T-cell (primary cell): ENCODE results near the gene HOXD12. TPM values are rescaled to one million over a fixed set of nuclear protein-coding genes. Genes with fewer than 3 reads are reported as not detected.
A peak's percentile ranks its signal among the peaks of the same experiment; 100 is the strongest.

ENCODE experiments used
- ATAC-seq, 4 experiments: fragments of 200-7000 bp in 3 of 4; fragments of 150-1000 bp in 1 of 4; cut with Tn5 transposase; replicated peaks in 1 of 4; 1 replicate in 3 of 4; 2 replicates in 1 of 4; pipeline ENCODE4 v1.10.0; 2021; ENCODE audit warnings: moderate library complexity in 3 of 4, mild to moderate bottlenecking in 2 of 4, moderate number of reproducible peaks in 1 of 4
- CTCF ChIA-PET, 2 donors: fragments of 300-600 bp; sonication (Branson Sonifier 250); formaldehyde crosslinking; loops; one replicate each; lab custom pipeline; 2022; ENCODE audit warnings: antibody characterized with exemption in 2 of 2; lab: Charles Lee
- POLR2A ChIA-PET, 2 donors: fragments of 300-600 bp; sonication (Branson Sonifier 250); formaldehyde crosslinking; loops; one replicate each; lab custom pipeline; 2022; ENCODE audit warnings: antibody characterized with exemption in 2 of 2; lab: Charles Lee
- DNase-seq, 35 experiments: peaks; one replicate each; pipeline versions ENCODE4 v3.0.0 to v3.0.0-alpha.2; 2013 to 2023
- H3K27ac ChIP-seq: one replicate; pipeline ENCODE4 v1.5.1; 2013; ENCODE audit warnings: low read length
- H3K27me3 ChIP-seq, 2 experiments: replicated peaks in 1 of 2; 1 replicate in 1 of 2; 2 replicates in 1 of 2; pipeline versions ENCODE4 v1.6.1 to v1.7.0; 2013; ENCODE audit warnings: low read length in 1 of 2, mixed read lengths in 1 of 2; ENCODE audit not compliant: control insufficient read depth in 2 of 2, insufficient read depth in 2 of 2; ENCODE audit errors: extremely low read depth in 1 of 2
- H3K36me3 ChIP-seq, 2 donors: 1 replicate in 1 of 2; 2 replicates in 1 of 2; pipeline versions ENCODE4 v1.6.1 to v1.7.0; 2013; ENCODE audit warnings: low read length in 1 of 2; ENCODE audit not compliant: control insufficient read depth in 2 of 2, insufficient read depth in 1 of 2; ENCODE audit errors: extremely low read depth in 1 of 2
- H3K4me1 ChIP-seq, 2 experiments: 1 replicate in 1 of 2; 2 replicates in 1 of 2; pipeline versions ENCODE4 v1.6.1 to v1.7.0; 2013; ENCODE audit warnings: low read length in 2 of 2, mixed read lengths in 1 of 2; ENCODE audit not compliant: insufficient read depth in 2 of 2, control insufficient read depth in 1 of 2; ENCODE audit errors: extremely low read depth in 1 of 2
- H3K4me3 ChIP-seq, 2 donors: 1 replicate in 1 of 2; 2 replicates in 1 of 2; pipeline versions ENCODE4 v1.5.1 to v1.7.0; 2013; ENCODE audit warnings: mild to moderate bottlenecking in 2 of 2, low read length in 1 of 2, moderate library complexity in 1 of 2; ENCODE audit not compliant: control insufficient read depth in 1 of 2; ENCODE audit errors: extremely low read depth in 1 of 2
- H3K9me3 ChIP-seq: 2 replicates; pipeline ENCODE4 v1.7.0; 2013
- H3K27ac Mint-ChIP-seq, 2 donors: one replicate each; pipeline ENCODE4 v1.8.0; 2020 to 2021; ENCODE audit warnings: mild to moderate bottlenecking in 2 of 2, mixed read lengths in 2 of 2
- H3K27me3 Mint-ChIP-seq, 2 donors: one replicate each; pipeline ENCODE4 v1.8.0; 2021 to 2022; ENCODE audit warnings: mixed read lengths in 2 of 2
- H3K36me3 Mint-ChIP-seq: one replicate; pipeline ENCODE4 v1.8.0; 2021; ENCODE audit warnings: mixed read lengths
- H3K4me1 Mint-ChIP-seq, 3 donors: one replicate each; pipeline ENCODE4 v1.8.0; 2020 to 2022; ENCODE audit warnings: mixed read lengths in 3 of 3, mild to moderate bottlenecking in 1 of 3
- H3K4me3 Mint-ChIP-seq, 3 donors: one replicate each; pipeline ENCODE4 v1.8.0; 2020 to 2022; ENCODE audit warnings: mild to moderate bottlenecking in 3 of 3, mixed read lengths in 3 of 3, moderate library complexity in 3 of 3
- H3K9me3 Mint-ChIP-seq, 3 donors: one replicate each; pipeline ENCODE4 v1.8.0; 2020 to 2022; ENCODE audit warnings: mixed read lengths in 3 of 3
- WGBS: methylation state at CpG from one replicate; pipeline ENCODE4 v1.1.5; 2013; ENCODE audit warnings: missing lambda C conversion rate; ENCODE audit not compliant: insufficient coverage; 5-methylcytosine and 5-hydroxymethylcytosine counted together
- total RNA-seq, 35 experiments: library from RNA in 6 of 35; stranded (reverse) in 6 of 35; fragments of 120-200 nt in 1 of 35; gene quantifications; one replicate each; pipeline versions ENCODE4 v1.2.1 to v1.2.4 and lab custom pipeline; 2013 to 2026

HOXD12 gene
- total RNA-seq, 5 donors from 2014 or later (not counting 1 experiment from before 2014, with no cell fraction given) = not detected

- peaks cover 10 to 74% of the 10 kb centered on the region in 2 experiments for H3K27me3 ChIP-seq
- Mint-ChIP-seq H3K4me1 (peaks cover 4 to 12% (median 7%) of the 10 kb centered on the region in 3 donors), H3K36me3 (no peaks in the 10 kb centered on the region), H3K4me3 (no peak overlapping the region), H3K27me3 (peaks cover 78 to 92% of the 10 kb centered on the region in 2 donors), H3K27ac (peak overlapping the region in 1 of 2 donors; percentile 50), H3K9me3 (no peaks in the 10 kb centered on the region)
- no peak overlapping the region for H3K27ac ChIP-seq
- ChIA-PET POLR2A (interaction anchor here in 1 of 2 donors (0.6 kb wide), 2 partner anchors 10 kb away, joined by 3 to 7 read pairs; no protein-coding TSS in a partner anchor), CTCF (interaction anchor here in 1 of 2 donors (0.6 to 0.7 kb wide), 2 partner anchors 24 to 987 kb away, joined by 3 read pairs; no protein-coding TSS in a partner anchor)
- DNase-seq (no peak), ATAC-seq (no peak)
- H3K4me1 ChIP-seq = peaks cover 0 to 7% of the 10 kb centered on the region in 2 experiments
- no peak overlapping the region for H3K4me3 ChIP-seq
- WGBS = 36% methylated on average over 11 of the region's 14 CpGs
- no peaks in the 10 kb centered on the region for H3K9me3 ChIP-seq
- H3K36me3 ChIP-seq = no peaks in the 10 kb centered on the region
Measured at GRCh38 chr2:176150584-176151441, 51.2 kb downstream of the HOXD12 start.

- H3K4me1 Mint-ChIP-seq = peaks cover 6 to 12% (median 7%) of the 10 kb centered on the region in 3 donors
- peak within 1 kb of the TSS in 1 of 3 donors; percentile 16 for H3K4me3 Mint-ChIP-seq
- H3K27me3 ChIP-seq = peaks cover 7 to 76% of the 10 kb centered on the region in 2 experiments
Measured at GRCh38 chr2:176151442-176152287, 52.1 kb downstream of the HOXD12 start, which contains the start of gene HOXD4. HOXD4 (plus strand) TSS chr2:176151550; CDS start chr2:176151634, 84 bp downstream.

More at GRCh38 chr2:176151442-176152287, 52.1 kb downstream of the HOXD12 start, which contains the start of gene HOXD4:
- ChIA-PET POLR2A (interaction anchor here in 1 of 2 donors (0.6 kb wide), 1 partner anchor 9 kb away, joined by 7 read pairs; no protein-coding TSS in a partner anchor), CTCF (interaction anchor here (0.6 to 1.2 kb wide), 3 partner anchors 18 to 986 kb away, joined by 3 read pairs; no protein-coding TSS in a partner anchor)
- peak within 1 kb of the TSS in 1 of 2 donors; percentile 2 for H3K4me3 ChIP-seq
- 8% methylated on average over 42 of the region's 55 CpGs for WGBS
- no peaks in the 10 kb centered on the region for H3K36me3 Mint-ChIP-seq
- no peak for ATAC-seq
- no peaks in the 10 kb centered on the region for H3K9me3 Mint-ChIP-seq
- peaks cover 0 to 7% of the 10 kb centered on the region in 2 experiments for H3K4me1 ChIP-seq
- peak within 1 kb of the TSS in 1 of 2 donors; percentile 50 for H3K27ac Mint-ChIP-seq
- H3K9me3 ChIP-seq = no peaks in the 10 kb centered on the region
- H3K27ac ChIP-seq = no peak within 1 kb of the TSS
- H3K27me3 Mint-ChIP-seq = peaks cover 77 to 91% of the 10 kb centered on the region in 2 donors
- no peaks in the 10 kb centered on the region for H3K36me3 ChIP-seq
- DNase-seq = no peak

Other genes with a start within 250 kb of the HOXD12 start
- gene LNPK, start 97.5 kb upstream of the HOXD12 start, total RNA-seq = 10 to 100 TPM; 19.2 to 28.2 (median 22.1) TPM
- not detected for gene EVX2, start 15.8 kb upstream of the HOXD12 start, total RNA-seq
- not detected for gene HOXD13, start 7.1 kb upstream of the HOXD12 start, total RNA-seq
- not detected for gene HOXD11, start 7.5 kb downstream of the HOXD12 start, total RNA-seq
- gene HOXD10, start 17.0 kb downstream of the HOXD12 start, total RNA-seq = not detected
- under 1 TPM in 2 of 5 donors, not detected in 3; 0.13 to 0.15 TPM for gene HOXD9, start 22.9 kb downstream of the HOXD12 start, total RNA-seq
- gene HOXD8, start 29.9 kb downstream of the HOXD12 start, total RNA-seq = not detected
- gene HOXD4, start 51.8 kb downstream of the HOXD12 start, total RNA-seq = not detected
- gene HOXD3, start 57.5 kb downstream of the HOXD12 start, total RNA-seq = under 1 TPM in 1 of 5 donors, not detected in 4; 0.44 TPM
- gene HOXD1, start 88.9 kb downstream of the HOXD12 start, total RNA-seq = not detected
- gene MTX2, start 169.6 kb downstream of the HOXD12 start, total RNA-seq = 1 to 10 TPM; 6.6 to 9.9 (median 9.4) TPM